Endothelial cell of umbilical vein (primary cell): ENCODE measurements around the gene CYB5D1. TPM values are rescaled to one million over a fixed set of nuclear protein-coding genes. Genes with fewer than 3 reads are reported as not detected.

Experiments
- BruUV-seq: library from RNA; stranded (reverse); fragments of 400-500 nt; replicated peaks from 2 replicates; lab custom pipeline; 2021; lab: Mats Ljungman, UMichigan
- CTCF ChIA-PET: fragments of 300-600, 350-600 bp; sonication (Branson Sonifier 250); formaldehyde crosslinking; loops from one replicate; lab custom pipeline; 2021; ENCODE audit warnings: antibody characterized with exemption, inconsistent platforms; lab: Charles Lee
- POLR2A ChIA-PET: fragments of 300-600, 350-600 bp; sonication (Branson Sonifier 250); formaldehyde crosslinking; loops from one replicate; lab custom pipeline; 2021; ENCODE audit warnings: antibody characterized with exemption, inconsistent platforms; lab: Charles Lee
- DNase-seq: peaks from one replicate; pipeline ENCODE4 v3.0.0-alpha.2; 2011; ENCODE audit warnings: low read depth, low spot score
- FAIRE-seq: peaks from 2 replicates; lab custom pipeline; 2011; peaks lifted over from hg19 to GRCh38; lab: Jason Lieb, UNC
- H2AFZ ChIP-seq: 2 replicates; pipeline ENCODE4 v1.6.0; 2012; ENCODE audit warnings: low read depth, low read length, control low read depth, inconsistent platforms
- H3K27ac ChIP-seq: 2 replicates; pipeline ENCODE4 v1.5.1; 2011; ENCODE audit warnings: low read depth, mild to moderate bottlenecking, control low read depth, low read length, moderate library complexity; ENCODE audit not compliant: insufficient read depth
- H3K27me3 ChIP-seq, 2 experiments: 2 replicates each; pipeline versions ENCODE4 v1.6.0 to v1.6.1; 2011; ENCODE audit warnings: low read length in 2 of 2, mixed read lengths in 1 of 2; ENCODE audit not compliant: control insufficient read depth in 2 of 2, insufficient read depth in 2 of 2
- H3K36me3 ChIP-seq, 2 experiments: 2 replicates in 1 of 2; 3 replicates in 1 of 2; pipeline ENCODE4 v1.5.1; 2011; ENCODE audit warnings: low read length in 2 of 2, mild to moderate bottlenecking in 1 of 2, moderate library complexity in 1 of 2; ENCODE audit not compliant: control insufficient read depth in 2 of 2, insufficient read depth in 2 of 2; ENCODE audit errors: extremely low read depth in 1 of 2
- H3K4me1 ChIP-seq: 3 replicates; pipeline ENCODE4 v1.5.1; 2011; ENCODE audit warnings: mild to moderate bottlenecking, low read length; ENCODE audit not compliant: control insufficient read depth, insufficient read depth; ENCODE audit errors: extremely low read depth
- H3K4me2 ChIP-seq: 2 replicates; pipeline ENCODE4 v1.6.1; 2011; ENCODE audit warnings: low read length, control low read depth, mixed read lengths; ENCODE audit not compliant: insufficient read depth
- H3K4me3 ChIP-seq, 3 experiments: fragments of 200-600 bp in 1 of 3; sonication (generic), shearing (Covaris generic) in 1 of 3; replicated peaks in 1 of 3; 2 replicates each; pipeline ENCODE4 v1.5.1; 2011 to 2016; ENCODE audit warnings: control low read depth in 3 of 3, low read length in 3 of 3, mild to moderate bottlenecking in 2 of 3, inconsistent platforms in 1 of 3, low read depth in 1 of 3, moderate library complexity in 1 of 3; ENCODE audit not compliant: insufficient read depth in 1 of 3
- H3K79me2 ChIP-seq: 2 replicates; pipeline ENCODE4 v1.6.0; 2012; ENCODE audit warnings: low read length, inconsistent platforms; ENCODE audit not compliant: control insufficient read depth, insufficient read depth
- H3K9ac ChIP-seq: replicated peaks from 2 replicates; pipeline ENCODE3; 2011; ENCODE audit warnings: low read length, control low read depth; ENCODE audit not compliant: insufficient read depth; ENCODE audit errors: extremely low read depth
- H3K9me1 ChIP-seq: replicated peaks from 3 replicates; pipeline ENCODE4 v1.6.0; 2011; ENCODE audit warnings: mild to moderate bottlenecking, low read length; ENCODE audit not compliant: control insufficient read depth, insufficient read depth; ENCODE audit errors: extremely low read depth
- H3K9me3 ChIP-seq: replicated peaks from 2 replicates; pipeline ENCODE4 v1.5.1; 2012; ENCODE audit warnings: low read length, inconsistent platforms; ENCODE audit not compliant: control insufficient read depth, insufficient read depth
- H4K20me1 ChIP-seq: replicated peaks from 2 replicates; pipeline ENCODE3; 2011; ENCODE audit warnings: mild to moderate bottlenecking, low read length; ENCODE audit not compliant: control insufficient read depth, insufficient read depth; ENCODE audit errors: extremely low read depth
- FOS ChIP-seq: IDR thresholded peaks from 2 replicates; pipeline ENCODE4 v1.6.1; 2011; ENCODE audit warnings: mild to moderate bottlenecking, low read length, moderate library complexity, borderline replicate concordance; ENCODE audit not compliant: insufficient read depth
- GATA2 ChIP-seq: IDR thresholded peaks from 2 replicates; pipeline ENCODE4 v1.7.0; 2011; ENCODE audit warnings: low read depth, mild to moderate bottlenecking, moderate library complexity, mixed read lengths, low read length; ENCODE audit not compliant: insufficient read length, insufficient read depth
- JUN ChIP-seq: IDR thresholded peaks from 2 replicates; pipeline ENCODE4 v1.6.1; 2011; ENCODE audit warnings: borderline replicate concordance, low read depth; ENCODE audit not compliant: insufficient read length, insufficient read depth
- POLR2AphosphoS5 ChIP-seq: IDR thresholded peaks from 2 replicates; pipeline ENCODE4 v1.6.1; 2012; ENCODE audit warnings: low read depth, mild to moderate bottlenecking, control low read depth, low read length, moderate library complexity; ENCODE audit not compliant: insufficient read depth
- dilution Hi-C: fragments of 300-500 bp; cut with MboI; formaldehyde crosslinking; loops from one replicate; pipeline ENCODE4 v1.15.0; 2019; ENCODE audit warnings: low sequenced_read_pairs; ENCODE audit not compliant: extremely low pct_ligation_motif_present
- intact Hi-C: fragments of 100-400 bp; cut with micrococcal nuclease; formaldehyde crosslinking; loops from one replicate; pipeline ENCODE4 v1.10.0; 2022
- polyA plus RNA-seq, 4 experiments: library from polyadenylated mRNA; depleted of rRNA in 3 of 4; stranded (reverse) in 3 of 4; unstranded in 1 of 4; fragments of >200 nt; gene quantifications; 2 replicates each; pipeline versions ENCODE4 v1.2.1 to v1.2.3, GENCODE V29; 2011 to 2012; ENCODE audit warnings: missing spikeins in 1 of 4
- total RNA-seq: library from RNA; stranded (reverse); gene quantifications from 2 replicates; pipeline ENCODE4 v1.2.3, GENCODE V29; 2021
- TF ChIP-seq, protein P1 (sequence below), 2 donors: IDR thresholded peaks; 1 replicate in 1 of 2; 2 replicates in 1 of 2; pipeline ENCODE4 v1.5.1; 2011; ENCODE audit warnings: low read length in 2 of 2, mild to moderate bottlenecking in 2 of 2, moderate library complexity in 2 of 2, control low read depth in 1 of 2, inconsistent platforms in 1 of 2, low read depth in 1 of 2; ENCODE audit not compliant: insufficient read depth in 1 of 2; ENCODE audit errors: extremely low read depth in 1 of 2

Gene CYB5D1
- total and polyA plus RNA-seq, 2 donors (not counting 3 experiments of a cell fraction or from before 2014, with no cell fraction given), result 9.4 to 18.1 TPM

DNA sequence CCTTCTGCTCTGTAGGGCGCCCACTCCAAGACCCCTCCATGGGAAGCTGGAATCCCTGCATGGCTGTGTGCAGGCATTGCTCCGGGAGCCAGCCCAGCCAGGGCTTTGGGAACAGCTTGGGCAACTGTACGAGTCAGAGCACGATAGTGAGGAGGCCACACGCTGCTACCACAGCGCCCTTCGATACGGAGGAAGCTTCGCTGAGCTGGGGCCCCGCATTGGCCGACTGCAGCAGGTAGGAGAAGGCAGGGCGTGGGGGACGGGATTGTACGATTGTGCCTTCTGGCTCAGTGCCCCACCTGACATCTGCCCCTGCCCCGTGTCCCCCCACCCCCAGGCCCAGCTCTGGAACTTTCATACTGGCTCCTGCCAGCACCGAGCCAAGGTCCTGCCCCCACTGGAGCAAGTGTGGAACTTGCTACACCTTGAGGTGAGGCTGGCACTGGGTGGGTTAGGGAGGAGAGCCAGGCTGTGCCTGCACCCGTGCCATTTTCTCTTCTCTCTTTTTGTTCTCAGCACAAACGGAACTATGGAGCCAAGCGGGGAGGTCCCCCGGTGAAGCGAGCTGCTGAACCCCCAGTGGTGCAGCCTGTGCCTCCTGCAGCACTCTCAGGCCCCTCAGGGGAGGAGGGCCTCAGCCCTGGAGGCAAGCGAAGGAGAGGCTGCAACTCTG is 11.6 kb upstream of the CYB5D1 start:
- Histone ChIP-seq H3K4me2 (no peak overlapping the region), H3K27ac (no peak overlapping the region), H2AFZ (no peak overlapping the region), H3K4me1 (peaks cover 9% of the 10 kb centered on the region), H3K4me3 (no peak overlapping the region), H3K9ac (no peak overlapping the region), H3K36me3 (peaks cover 6 to 35% of the 10 kb centered on the region in 2 experiments), H3K9me1 (no peaks in the 10 kb centered on the region), H3K27me3 (no peaks in the 10 kb centered on the region), H3K9me3 (no peaks in the 10 kb centered on the region), H4K20me1 (no peaks in the 10 kb centered on the region), H3K79me2 (peaks cover 10% of the 10 kb centered on the region)
- BruUV-seq, result no TSS peak
- DNase-seq, result no peak
- no peak for FAIRE-seq
- intact Hi-C loops (loop anchor here (10.0 kb wide), 1 partner anchor 231 kb away; the partner anchor contains the start of gene FXR2), dilution Hi-C loops (no loop called here)
- ChIA-PET CTCF (interaction anchor here (2.4 kb wide), 1 partner anchor 12 kb away, joined by 32 read pairs; the partner anchor contains the start of gene KDM6B), POLR2A (no interaction called here)
- TF ChIP-seq JUN (no peak), POLR2AphosphoS5 (no peak), FOS (no peak), GATA2 (no peak)
- TF ChIP-seq, protein P1, sequence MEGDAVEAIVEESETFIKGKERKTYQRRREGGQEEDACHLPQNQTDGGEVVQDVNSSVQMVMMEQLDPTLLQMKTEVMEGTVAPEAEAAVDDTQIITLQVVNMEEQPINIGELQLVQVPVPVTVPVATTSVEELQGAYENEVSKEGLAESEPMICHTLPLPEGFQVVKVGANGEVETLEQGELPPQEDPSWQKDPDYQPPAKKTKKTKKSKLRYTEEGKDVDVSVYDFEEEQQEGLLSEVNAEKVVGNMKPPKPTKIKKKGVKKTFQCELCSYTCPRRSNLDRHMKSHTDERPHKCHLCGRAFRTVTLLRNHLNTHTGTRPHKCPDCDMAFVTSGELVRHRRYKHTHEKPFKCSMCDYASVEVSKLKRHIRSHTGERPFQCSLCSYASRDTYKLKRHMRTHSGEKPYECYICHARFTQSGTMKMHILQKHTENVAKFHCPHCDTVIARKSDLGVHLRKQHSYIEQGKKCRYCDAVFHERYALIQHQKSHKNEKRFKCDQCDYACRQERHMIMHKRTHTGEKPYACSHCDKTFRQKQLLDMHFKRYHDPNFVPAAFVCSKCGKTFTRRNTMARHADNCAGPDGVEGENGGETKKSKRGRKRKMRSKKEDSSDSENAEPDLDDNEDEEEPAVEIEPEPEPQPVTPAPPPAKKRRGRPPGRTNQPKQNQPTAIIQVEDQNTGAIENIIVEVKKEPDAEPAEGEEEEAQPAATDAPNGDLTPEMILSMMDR (IDR thresholded peaks at IDR 0.05; ENCODE audit: extremely low read depth in 1 of 2, insufficient read depth in 1 of 2, low read depth in 1 of 2, low read length in 2 of 2), result no peak
